Stimulated activated memory B cell treated with anti-CD40 and anti-IgM and Interleukin-4, amounts not matched to agents 10 μg/mL and 1 μg/mL and 100 μg/mL, for 72 hours (primary cell): ENCODE results near the gene MAPK14.
A peak's percentile ranks its signal among the peaks of the same experiment; 100 is the strongest.

Source experiments
- ATAC-seq: fragments of 150-1000 bp; cut with Tn5 transposase; 2 replicates; pipeline ENCODE4 v1.10.0; 2021
- H3K27ac Mint-ChIP-seq: one replicate; pipeline ENCODE4 v1.8.0; 2022; ENCODE audit warnings: mild to moderate bottlenecking, mixed read lengths
- H3K27me3 Mint-ChIP-seq: one replicate; pipeline ENCODE4 v1.8.0; 2022; ENCODE audit warnings: mixed read lengths
- H3K36me3 Mint-ChIP-seq: one replicate; pipeline ENCODE4 v1.8.0; 2022; ENCODE audit warnings: mixed read lengths
- H3K4me1 Mint-ChIP-seq: one replicate; pipeline ENCODE4 v1.8.0; 2022; ENCODE audit warnings: mixed read lengths
- H3K4me3 Mint-ChIP-seq: one replicate; pipeline ENCODE4 v1.8.0; 2022; ENCODE audit warnings: mild to moderate bottlenecking, moderate library complexity, mixed read lengths
- H3K9me3 Mint-ChIP-seq: one replicate; pipeline ENCODE4 v1.8.0; 2022; ENCODE audit warnings: mixed read lengths

The MAPK14 gene

GRCh38 chr6:36136034-36136433, 108.4 kb downstream of the MAPK14 start:
- peak; percentile 59 for ATAC-seq
- peak overlapping the region; percentile 56 for H3K27ac Mint-ChIP-seq
- H3K9me3 Mint-ChIP-seq = no peaks in the 10 kb centered on the region
- peaks cover 55% of the 10 kb centered on the region for H3K36me3 Mint-ChIP-seq
- no peaks in the 10 kb centered on the region for H3K27me3 Mint-ChIP-seq
- peaks cover 55% of the 10 kb centered on the region for H3K4me1 Mint-ChIP-seq
- H3K4me3 Mint-ChIP-seq = peak overlapping the region; percentile 21

GRCh38 chr6:36136551-36136950, 108.9 kb downstream of the MAPK14 start:
- H3K27ac Mint-ChIP-seq = peak overlapping the region; percentile 55
- ATAC-seq = no peak

GRCh38 chr6:36138667-36139066, 111.1 kb downstream of the MAPK14 start:
- no peaks in the 10 kb centered on the region for H3K9me3 Mint-ChIP-seq
- no peak overlapping the region for H3K4me3 Mint-ChIP-seq
- H3K27ac Mint-ChIP-seq = peak overlapping the region; percentile 37
- no peaks in the 10 kb centered on the region for H3K27me3 Mint-ChIP-seq
- peaks cover 56% of the 10 kb centered on the region for H3K36me3 Mint-ChIP-seq
- H3K4me1 Mint-ChIP-seq = peaks cover 33% of the 10 kb centered on the region
- no peak for ATAC-seq

More at GRCh38 chr6:36136551-36136950, 108.9 kb downstream of the MAPK14 start:
- H3K9me3 Mint-ChIP-seq = no peaks in the 10 kb centered on the region
- no peak overlapping the region for H3K4me3 Mint-ChIP-seq
- H3K4me1 Mint-ChIP-seq = peaks cover 54% of the 10 kb centered on the region
- H3K36me3 Mint-ChIP-seq = peaks cover 55% of the 10 kb centered on the region
- H3K27me3 Mint-ChIP-seq = no peaks in the 10 kb centered on the region

GRCh38 chr6:36139431-36139830, 111.8 kb downstream of the MAPK14 start:
- Mint-ChIP-seq H3K27me3 (no peaks in the 10 kb centered on the region), H3K9me3 (no peaks in the 10 kb centered on the region), H3K4me1 (peaks cover 29% of the 10 kb centered on the region), H3K4me3 (no peak overlapping the region), H3K36me3 (peaks cover 52% of the 10 kb centered on the region), H3K27ac (peak overlapping the region; percentile 37)
- no peak for ATAC-seq

- Mint-ChIP-seq H3K27me3 (no peaks in the 10 kb centered on the region), H3K9me3 (no peaks in the 10 kb centered on the region), H3K27ac (no peak overlapping the region), H3K4me1 (peaks cover 22% of the 10 kb centered on the region), H3K36me3 (peaks cover 45% of the 10 kb centered on the region), H3K4me3 (no peak overlapping the region)
- no peak for ATAC-seq
These were observed 112.5 kb downstream of the MAPK14 start for GRCh38 chr6:36139991-36140710.

- Mint-ChIP-seq H3K9me3 (no peaks in the 10 kb centered on the region), H3K27me3 (no peaks in the 10 kb centered on the region), H3K4me3 (no peak overlapping the region), H3K4me1 (peaks cover 13% of the 10 kb centered on the region), H3K27ac (no peak overlapping the region), H3K36me3 (peaks cover 36% of the 10 kb centered on the region)
- ATAC-seq = no peak
These were observed 113.5 kb downstream of the MAPK14 start for GRCh38 chr6:36141091-36141490.

- Mint-ChIP-seq H3K27me3 (no peaks in the 10 kb centered on the region), H3K36me3 (peaks cover 34% of the 10 kb centered on the region), H3K9me3 (no peaks in the 10 kb centered on the region), H3K4me1 (peaks cover 8% of the 10 kb centered on the region), H3K27ac (no peak overlapping the region), H3K4me3 (no peak overlapping the region)
- ATAC-seq = no peak
These were observed 114.4 kb downstream of the MAPK14 start for GRCh38 chr6:36141961-36142360.

GRCh38 chr6:36142971-36143838, 115.6 kb downstream of the MAPK14 start:
- peaks cover 12% of the 10 kb centered on the region for H3K4me1 Mint-ChIP-seq
- H3K9me3 Mint-ChIP-seq = peaks cover under 1% of the 10 kb centered on the region
- no peak for ATAC-seq
- H3K36me3 Mint-ChIP-seq = peaks cover 29% of the 10 kb centered on the region
- H3K4me3 Mint-ChIP-seq = no peak overlapping the region
- no peaks in the 10 kb centered on the region for H3K27me3 Mint-ChIP-seq
- H3K27ac Mint-ChIP-seq = no peak overlapping the region

- H3K9me3 Mint-ChIP-seq = peaks cover 6% of the 10 kb centered on the region
- no peaks in the 10 kb centered on the region for H3K27me3 Mint-ChIP-seq
- H3K27ac Mint-ChIP-seq = no peak overlapping the region
- ATAC-seq = no peak
- H3K4me3 Mint-ChIP-seq = no peak overlapping the region
- H3K4me1 Mint-ChIP-seq = peaks cover 12% of the 10 kb centered on the region
- H3K36me3 Mint-ChIP-seq = peaks cover 20% of the 10 kb centered on the region
These were observed 117.9 kb downstream of the MAPK14 start for GRCh38 chr6:36145495-36145894.

GRCh38 chr6:36147294-36147693, 119.7 kb downstream of the MAPK14 start:
- no peak for ATAC-seq
- Mint-ChIP-seq H3K27me3 (no peaks in the 10 kb centered on the region), H3K36me3 (peaks cover 13% of the 10 kb centered on the region), H3K9me3 (peaks cover 7% of the 10 kb centered on the region), H3K4me1 (peaks cover 12% of the 10 kb centered on the region), H3K27ac (peak overlapping the region; percentile 48), H3K4me3 (no peak overlapping the region)

- Mint-ChIP-seq H3K9me3 (peaks cover 12% of the 10 kb centered on the region), H3K4me1 (peaks cover 12% of the 10 kb centered on the region), H3K27ac (no peak overlapping the region), H3K27me3 (no peaks in the 10 kb centered on the region), H3K4me3 (no peak overlapping the region), H3K36me3 (peaks cover 23% of the 10 kb centered on the region)
- no peak for ATAC-seq
These were observed 121.9 kb downstream of the MAPK14 start for GRCh38 chr6:36149476-36149875.

GRCh38 chr6:36150283-36150682, 122.7 kb downstream of the MAPK14 start:
- ATAC-seq = no peak
- Mint-ChIP-seq H3K27me3 (no peaks in the 10 kb centered on the region), H3K27ac (no peak overlapping the region)

GRCh38 chr6:36154286-36154685, 126.7 kb downstream of the MAPK14 start:
- no peak for ATAC-seq
- Mint-ChIP-seq H3K9me3 (peaks cover 13% of the 10 kb centered on the region), H3K4me3 (no peak overlapping the region), H3K36me3 (peaks cover 39% of the 10 kb centered on the region), H3K27me3 (no peaks in the 10 kb centered on the region), H3K27ac (no peak overlapping the region), H3K4me1 (no peaks in the 10 kb centered on the region)

More at GRCh38 chr6:36150283-36150682, 122.7 kb downstream of the MAPK14 start:
- Mint-ChIP-seq H3K4me1 (peaks cover 12% of the 10 kb centered on the region), H3K36me3 (peaks cover 31% of the 10 kb centered on the region), H3K9me3 (peaks cover 12% of the 10 kb centered on the region), H3K4me3 (no peak overlapping the region)

GRCh38 chr6:36155662-36156061, 128.1 kb downstream of the MAPK14 start:
- H3K4me1 Mint-ChIP-seq = no peaks in the 10 kb centered on the region
- no peak overlapping the region for H3K4me3 Mint-ChIP-seq
- peaks cover 49% of the 10 kb centered on the region for H3K36me3 Mint-ChIP-seq
- no peak for ATAC-seq
- no peaks in the 10 kb centered on the region for H3K27me3 Mint-ChIP-seq
- no peak overlapping the region for H3K27ac Mint-ChIP-seq
- peaks cover 20% of the 10 kb centered on the region for H3K9me3 Mint-ChIP-seq

GRCh38 chr6:36160147-36160760, 132.6 kb downstream of the MAPK14 start:
- H3K27me3 Mint-ChIP-seq = no peaks in the 10 kb centered on the region
- H3K27ac Mint-ChIP-seq = no peak overlapping the region
- peaks cover 40% of the 10 kb centered on the region for H3K36me3 Mint-ChIP-seq
- no peak for ATAC-seq
- H3K4me1 Mint-ChIP-seq = no peaks in the 10 kb centered on the region
- H3K9me3 Mint-ChIP-seq = peaks cover 15% of the 10 kb centered on the region
- H3K4me3 Mint-ChIP-seq = no peak overlapping the region
